NCI-H69 (cell line): Measurements from ENCODE around the gene ZMYND10.

Experiments
- DNase-seq: peaks from one replicate; lab custom pipeline; 2025; lab: John Stamatoyannopoulos, UW

The ZMYND10 gene

DNA sequence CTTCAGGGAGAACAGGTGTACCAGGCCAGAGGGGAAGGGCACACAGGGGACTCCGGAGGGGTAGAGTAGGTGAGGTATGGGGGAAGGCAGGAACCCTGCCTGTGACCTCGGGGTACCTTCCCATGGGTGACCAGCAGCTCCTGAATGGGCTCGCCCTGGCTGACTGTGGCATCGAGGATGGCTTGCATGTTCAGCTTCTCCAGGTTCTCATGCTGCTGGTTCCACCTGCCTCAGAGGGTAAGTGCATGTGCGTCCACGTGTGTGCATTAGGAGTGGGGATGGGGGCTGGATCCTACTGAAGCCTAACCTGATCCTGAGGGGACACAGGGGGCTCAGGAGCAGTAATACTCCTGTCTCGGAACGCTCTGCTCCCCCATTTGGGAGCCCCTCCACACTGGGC, 524 bp downstream of the ZMYND10 start:
- DNase-seq = no peak

DNA sequence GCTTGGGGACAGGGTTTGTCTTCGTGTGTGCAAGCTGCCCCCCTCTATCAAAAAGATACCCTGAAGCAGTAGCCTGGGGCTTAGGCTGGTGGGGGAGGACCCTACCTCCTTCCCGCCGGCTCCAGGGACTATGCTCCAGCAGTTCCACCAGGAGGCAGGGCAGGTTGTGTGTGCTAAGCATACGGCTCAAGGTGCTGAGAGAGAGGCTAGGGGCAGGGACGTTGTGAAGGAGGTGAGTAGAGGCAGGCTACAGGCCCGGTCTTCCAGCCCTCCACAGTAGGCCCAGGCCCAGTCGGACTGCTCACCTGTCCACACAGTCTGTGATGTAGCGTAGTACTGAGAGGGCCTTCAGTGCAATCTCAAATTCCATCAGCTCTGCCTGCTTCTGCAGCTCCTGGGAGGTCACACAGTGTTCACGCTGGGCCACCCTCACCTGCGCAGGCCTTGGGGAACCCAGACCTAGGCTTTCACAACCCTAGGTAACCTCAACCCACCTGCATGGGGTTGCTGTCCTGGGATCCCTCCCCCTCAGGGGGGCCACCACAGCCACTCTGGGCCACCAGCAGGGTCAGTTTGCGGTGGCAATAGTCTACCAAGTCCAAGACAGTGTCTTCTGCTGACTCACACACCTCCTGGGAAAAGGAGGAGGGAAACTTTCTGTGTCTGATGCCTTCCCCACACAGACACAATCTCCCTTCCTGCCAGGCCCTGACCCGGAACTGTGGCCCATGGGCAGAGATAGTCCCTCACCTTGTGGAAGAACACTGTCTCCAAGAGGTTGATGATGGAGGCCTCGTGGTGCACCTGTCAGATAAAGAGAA, 2.5 kb downstream of the ZMYND10 start:
- DNase-seq = no peak

DNA sequence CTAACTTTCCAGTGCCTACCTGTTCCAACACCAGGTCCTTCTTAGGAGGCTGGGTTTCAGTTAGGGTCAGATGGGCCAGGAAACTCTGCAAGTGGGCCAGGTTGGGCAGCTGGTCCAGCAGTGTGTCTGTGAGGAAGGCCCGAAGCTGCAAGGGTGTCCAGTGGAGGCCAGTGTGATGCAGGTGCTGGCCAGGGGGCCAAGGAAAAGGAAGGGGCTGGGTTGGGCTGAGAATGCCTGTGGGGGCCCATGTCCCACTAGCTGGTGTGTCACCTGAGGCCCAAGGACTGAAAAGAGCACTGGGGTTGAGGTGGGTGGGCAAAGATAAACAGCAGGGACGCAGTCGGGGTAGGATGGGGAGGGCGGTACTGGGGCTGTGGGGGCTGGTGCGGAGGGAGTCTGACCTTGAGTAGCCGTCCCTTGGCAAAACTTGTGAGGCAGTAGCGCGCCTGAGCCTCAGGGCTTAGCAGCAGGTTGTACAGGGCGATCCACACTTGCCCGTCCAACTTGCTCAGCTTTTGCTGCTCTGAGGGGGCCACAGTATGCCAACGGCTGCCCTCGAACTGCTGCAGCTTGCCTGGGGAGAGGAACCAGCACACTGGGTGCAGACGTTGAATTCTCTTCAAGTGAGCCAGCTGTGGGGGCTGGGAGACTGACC, 3.4 kb downstream of the ZMYND10 start:
- no peak for DNase-seq

DNA sequence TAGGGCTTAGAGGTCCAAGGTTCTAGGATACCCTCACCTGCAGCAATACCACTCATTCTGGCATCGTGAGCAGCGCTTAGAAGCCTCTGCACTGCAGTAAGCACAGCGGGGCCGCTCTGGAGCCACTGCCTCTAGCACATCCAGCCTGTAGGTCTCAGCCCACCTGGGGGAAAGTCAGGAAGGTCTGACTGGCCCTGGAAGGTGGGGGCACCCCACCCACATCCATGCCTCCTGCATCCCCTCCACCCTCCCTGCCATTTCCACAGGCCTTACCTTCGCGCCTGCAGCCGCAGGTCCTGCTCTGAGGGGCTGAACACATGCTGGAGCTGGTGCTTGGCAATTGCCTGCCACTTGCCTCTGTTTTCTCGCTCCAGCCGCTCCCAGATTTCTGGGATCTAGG, 4.0 kb downstream of the ZMYND10 start:
- no peak for DNase-seq

DNA sequence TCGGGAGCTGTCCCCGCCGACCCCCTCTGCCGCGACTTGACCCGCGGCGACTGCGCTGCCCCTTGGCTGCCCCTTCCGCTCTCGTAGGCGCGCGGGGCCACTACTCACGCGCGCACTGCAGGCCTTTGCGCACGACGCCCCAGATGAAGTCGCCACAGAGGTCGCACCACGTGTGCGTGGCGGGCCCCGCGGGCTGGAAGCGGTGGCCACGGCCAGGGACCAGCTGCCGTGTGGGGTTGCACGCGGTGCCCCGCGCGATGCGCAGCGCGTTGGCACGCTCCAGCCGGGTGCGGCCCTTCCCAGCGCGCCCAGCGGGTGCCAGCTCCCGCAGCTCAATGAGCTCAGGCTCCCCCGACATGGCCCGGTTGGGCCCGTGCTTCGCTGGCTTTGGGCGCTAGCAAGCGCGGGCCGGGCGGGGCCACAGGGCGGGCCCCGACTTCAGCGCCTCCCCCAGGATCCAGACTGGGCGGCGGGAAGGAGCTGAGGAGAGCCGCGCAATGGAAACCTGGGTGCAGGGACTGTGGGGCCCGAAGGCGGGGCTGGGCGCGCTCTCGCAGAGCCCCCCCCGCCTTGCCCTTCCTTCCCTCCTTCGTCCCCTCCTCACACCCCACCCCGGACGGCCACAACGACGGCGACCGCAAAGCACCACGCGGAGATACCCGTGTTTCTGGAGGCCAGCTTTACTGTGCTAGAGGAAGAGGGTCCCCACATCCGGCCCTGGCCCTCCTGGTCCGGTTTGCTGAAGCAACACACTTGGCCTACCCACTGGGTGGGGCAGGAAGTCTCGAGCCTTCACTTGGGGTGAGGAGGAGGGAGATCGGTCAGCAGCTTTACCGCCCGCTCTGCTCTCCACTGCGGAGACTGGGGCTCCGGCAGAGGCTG, 4.8 kb downstream of the ZMYND10 start, which contains the start of gene RASSF1:
Gene RASSF1, minus strand, starts transcription at position 389 of the 882 bp plus-strand sequence. Its CDS starts 31 bp downstream, at position 358.
- DNase-seq = no peak

DNA sequence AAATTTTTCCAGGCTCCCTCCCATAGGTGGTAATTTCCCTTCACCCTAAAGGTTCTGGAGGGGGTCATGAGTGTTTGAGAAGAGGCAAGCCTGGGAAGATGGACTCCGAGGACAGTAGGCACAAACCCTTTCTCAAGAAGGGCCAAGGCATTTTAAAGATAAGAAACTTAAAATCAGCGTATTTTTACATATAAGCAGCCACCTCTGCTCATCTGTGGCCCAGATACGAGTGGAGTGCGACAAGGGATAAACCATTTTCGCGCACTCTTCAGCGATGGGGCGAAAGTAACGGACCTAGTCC, 5.4 kb downstream of the ZMYND10 start:
- no peak for DNase-seq

DNA sequence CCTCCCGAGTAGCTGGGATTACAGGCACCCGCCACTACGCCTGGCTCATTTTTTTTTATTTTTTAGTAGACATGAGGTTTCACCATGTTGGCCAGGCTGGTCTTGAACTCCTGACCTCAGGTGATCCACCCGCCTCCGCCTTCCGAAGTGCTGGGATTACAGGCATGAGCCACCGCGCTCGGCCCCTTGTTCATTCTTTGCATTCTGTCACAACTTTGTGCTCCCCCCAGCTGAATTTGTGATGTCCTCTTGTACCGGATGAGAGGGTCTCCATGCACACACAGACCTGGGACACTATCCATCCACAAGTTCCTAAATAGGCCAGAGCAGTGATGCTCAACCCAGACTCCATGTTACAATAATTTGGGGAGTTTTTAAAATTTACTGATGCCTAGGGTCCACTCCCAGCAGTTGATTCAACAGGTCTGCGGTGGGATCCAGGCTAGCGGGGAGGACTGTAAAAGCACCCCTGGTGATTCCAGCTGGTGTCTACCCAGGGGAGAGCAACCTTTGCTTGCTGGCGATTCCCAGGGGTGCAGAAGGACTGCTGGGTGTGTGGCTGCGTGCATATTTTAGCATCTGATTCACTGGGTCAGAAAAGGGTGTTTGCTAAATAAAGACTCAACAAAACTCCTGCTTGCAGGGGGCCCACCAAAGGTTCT, 5.9 kb downstream of the ZMYND10 start:
- DNase-seq = no peak

DNA sequence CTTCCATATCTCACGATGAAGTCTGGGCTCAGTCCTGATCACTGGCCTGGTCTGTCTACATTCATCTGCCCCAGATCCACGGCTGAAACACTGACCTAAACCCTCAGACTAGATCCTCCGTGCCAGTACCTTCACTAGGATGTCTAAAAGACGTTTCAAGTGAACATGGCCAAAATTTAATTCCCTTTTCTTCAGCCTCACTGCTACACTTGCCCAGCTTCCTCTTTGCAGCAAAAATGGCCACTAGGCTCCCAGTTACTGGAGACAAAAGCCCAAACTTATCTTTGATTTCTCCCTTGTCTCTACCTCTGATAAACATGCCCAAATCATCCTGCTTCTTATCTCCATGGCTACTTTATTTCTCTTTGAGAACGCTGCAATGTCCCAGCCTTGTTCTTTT, 6.6 kb downstream of the ZMYND10 start:
- DNase-seq = no peak

DNA sequence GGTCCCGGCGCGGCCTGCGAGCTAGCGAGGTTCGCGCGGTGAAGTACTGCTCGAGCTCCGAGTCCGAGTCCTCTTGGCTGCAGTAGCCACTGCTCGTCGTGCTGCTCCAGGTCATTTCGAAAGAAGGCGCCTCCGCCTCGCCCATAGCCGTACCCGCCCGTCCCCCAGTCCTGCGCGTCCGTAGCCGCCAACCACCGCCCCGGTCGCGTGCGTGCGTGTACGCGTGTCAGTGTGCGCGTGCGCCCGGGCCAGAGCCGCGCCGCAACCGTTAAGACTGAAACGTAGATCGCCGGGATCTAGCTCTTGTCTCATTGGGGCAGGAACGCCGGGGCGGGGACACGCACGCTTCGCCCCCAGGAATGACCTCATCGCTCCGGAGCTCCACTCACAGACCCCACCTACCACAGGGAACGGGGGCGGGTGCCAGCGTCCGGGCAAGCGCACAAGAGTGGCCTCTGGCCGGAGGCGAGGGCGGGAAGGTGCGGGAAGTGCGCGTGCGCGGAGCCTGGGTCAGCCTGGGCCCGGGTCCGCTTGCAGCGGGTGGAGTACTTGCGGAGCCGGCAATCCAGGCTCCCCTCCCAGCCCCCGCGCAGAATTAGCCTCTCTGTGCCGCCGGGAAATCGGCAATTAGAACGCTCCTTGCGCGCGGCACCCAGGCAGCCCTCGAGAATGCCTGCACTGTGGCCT, 8.2 kb downstream of the ZMYND10 start:
- DNase-seq = peak; percentile 98

DNA sequence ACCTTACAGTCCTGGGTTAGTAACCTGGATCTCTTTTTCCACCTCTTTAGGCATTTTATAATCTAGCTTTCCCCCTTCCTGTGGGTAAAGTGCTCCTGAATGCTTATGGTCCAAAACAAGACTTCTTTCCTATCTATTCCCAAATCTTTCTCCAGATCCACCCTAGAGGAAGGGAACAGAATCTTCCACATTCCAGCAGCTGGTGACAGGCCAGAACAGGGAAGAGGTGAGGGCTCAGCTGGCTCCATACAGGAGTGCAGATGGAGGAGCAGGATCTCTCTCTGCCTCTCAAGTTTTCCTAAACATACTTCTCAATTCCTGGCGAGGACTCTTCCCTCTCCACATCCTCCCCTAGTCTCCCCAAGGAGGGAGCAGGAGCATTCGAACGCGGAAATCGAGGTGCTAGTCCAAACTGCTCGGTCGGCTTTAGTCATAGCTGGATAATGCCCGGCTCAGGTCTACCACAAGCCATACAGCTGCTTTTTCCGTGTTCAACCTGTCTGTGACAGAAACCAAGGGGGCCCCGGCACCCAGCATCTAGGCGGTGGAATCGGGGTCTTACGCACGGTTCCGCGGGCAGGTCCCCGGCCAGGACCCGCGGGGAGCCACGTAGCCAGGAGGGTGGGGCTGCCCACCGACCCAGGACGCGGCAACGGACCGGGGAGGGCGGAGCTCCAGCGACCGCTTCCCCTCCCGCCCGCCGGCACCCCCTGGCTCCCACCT, 8.9 kb downstream of the ZMYND10 start:
- peak; percentile 40 for DNase-seq

DNA sequence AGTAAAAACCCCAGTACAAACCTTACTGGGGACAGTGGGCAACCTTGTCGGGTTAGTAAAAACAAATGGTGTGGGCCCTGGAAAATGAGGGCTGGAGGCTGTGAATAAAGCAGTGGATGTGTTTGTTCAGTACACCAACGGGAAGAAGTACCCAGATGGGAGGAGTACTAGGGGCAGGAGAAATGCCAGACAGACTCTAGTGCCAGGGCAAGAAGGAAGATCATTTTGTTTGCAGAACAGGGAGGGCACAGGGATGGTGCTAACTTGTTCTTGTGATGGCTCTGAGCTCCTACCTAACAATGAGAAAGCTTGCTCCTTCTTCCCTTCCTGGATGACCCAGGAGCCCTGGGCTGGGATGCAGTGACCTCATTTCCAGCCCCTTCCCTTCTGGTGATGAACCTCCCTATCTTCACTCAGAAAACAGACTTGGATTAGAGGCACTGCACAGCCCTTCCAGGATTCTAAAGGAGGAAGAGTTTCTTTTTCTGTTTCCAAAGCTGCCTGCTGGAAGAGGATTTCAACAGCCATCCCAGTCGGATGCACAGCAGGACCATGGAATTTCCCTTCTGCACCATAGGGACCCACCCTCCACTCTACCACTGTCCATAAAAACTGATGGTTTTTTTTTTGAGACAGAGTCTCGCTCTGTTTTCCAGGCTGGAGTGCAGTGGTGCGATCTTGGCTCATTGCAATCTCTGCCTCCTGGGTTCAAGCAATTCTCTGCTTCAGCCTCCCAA, 11.0 kb downstream of the ZMYND10 start:
- no peak for DNase-seq

DNA sequence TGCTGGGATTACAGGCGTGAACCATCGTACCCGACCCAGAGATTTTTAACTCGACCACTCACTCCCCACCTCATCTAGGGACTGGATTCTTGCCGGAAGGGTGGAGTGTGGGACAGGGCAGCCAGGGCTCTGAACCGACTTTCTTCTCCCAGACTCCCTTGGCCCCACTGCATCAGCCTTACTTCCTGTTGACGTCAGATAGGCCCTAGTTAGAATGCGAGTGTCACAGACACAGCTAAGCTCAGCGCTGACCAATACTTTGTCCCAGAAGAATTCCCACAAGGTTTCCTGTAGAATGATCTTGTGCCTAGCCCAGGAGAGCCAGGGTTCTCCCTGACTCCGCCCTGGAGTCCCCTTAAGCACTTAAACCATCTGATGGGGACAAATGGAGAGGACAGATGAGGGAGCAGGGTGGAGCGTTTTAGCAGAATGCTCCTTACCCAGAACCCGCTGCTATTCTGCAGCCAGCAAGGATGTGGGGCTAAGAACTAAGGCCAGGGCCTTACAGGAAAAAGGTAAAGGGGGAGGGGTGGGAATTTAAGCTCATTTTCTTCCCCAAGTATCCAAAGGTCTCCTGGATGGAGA, 11.7 kb downstream of the ZMYND10 start:
- DNase-seq = no peak

DNA sequence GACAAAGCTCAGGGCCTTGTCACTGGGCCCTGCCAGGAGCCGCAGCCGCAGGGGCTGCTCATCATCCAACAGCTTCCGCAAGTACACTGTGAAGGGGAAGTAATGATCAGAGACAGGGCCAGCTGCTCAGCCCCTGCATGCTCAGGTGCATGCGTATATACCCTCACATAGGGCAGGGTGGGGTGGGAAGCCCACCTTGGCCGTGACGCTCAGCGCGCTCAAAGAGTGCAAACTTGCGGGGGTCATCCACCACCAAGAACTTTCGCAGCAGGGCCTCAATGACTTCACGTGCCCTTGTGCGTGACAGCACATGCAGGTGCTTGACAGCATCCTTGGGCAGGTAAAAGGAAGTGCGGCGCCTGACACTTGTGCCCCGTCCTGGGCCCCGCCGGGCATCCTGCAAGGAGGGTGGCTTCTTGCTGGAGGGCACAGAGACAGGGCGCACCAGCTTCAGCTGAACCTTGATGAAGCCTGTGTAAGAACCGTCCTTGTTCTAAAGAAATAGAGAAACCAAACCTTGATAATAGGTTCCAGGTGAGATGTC, 14.1 kb downstream of the ZMYND10 start:
- no peak for DNase-seq

DNA sequence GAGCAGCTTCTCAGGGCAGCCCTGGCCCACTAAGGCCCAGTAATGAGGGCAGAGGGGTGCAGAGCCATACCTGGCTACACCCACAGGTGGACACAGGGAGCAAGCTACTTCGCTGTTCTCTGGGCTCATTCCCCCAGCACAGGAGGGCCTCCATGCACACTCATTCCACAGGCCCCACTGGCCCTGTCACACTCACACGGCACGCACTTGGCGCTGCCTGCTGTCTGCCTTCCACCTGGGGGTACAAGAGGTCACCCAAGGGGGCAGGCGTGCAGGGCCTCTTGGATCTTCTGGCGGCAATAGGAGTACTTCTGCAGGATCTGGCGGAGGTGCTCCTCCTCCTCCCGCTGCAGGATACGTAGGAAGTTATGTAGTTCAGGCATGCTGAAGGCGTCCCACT, 15.2 kb downstream of the ZMYND10 start:
- DNase-seq = no peak

DNA sequence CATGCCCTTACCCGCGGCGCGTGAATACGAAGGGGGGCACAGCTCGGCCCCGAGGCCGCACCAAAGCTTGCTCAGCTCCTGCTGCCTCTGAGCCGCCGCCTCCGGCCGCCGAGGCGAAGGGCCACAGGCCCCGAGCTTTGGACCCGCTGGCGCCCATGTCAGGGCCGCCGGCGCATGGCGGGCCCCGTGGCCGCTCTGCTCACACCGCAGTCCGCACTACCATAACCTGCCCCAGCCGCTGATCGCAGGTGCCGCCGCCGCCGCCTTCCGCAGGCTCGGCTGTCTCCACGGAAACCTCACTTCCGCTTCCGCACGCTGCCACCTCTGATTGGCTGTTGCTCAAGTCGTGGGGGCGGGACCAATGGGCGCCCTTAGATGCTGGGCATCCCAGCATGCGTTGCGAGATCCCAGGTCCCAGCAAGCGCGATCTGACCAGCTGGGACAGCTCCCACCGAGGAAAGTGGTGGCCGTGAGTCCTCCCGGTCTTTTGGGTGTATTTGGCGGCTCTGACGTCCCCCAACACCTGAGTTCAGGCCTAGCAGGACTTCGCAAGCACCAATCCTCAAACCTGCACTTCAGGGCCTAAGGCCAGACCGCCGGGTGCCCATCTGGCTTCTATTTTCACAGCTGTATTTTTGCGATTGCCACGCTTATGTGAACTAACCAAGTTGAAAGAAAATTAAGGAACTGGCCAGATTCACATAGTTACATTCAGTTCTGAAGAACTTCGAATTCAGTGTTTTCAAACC, 17.4 kb downstream of the ZMYND10 start, which contains the start of gene TUSC2:
Gene TUSC2, minus strand, starts transcription at position 281 of the 749 bp plus-strand sequence. Its CDS starts 124 bp downstream, at position 157.
- peak; percentile 96 for DNase-seq

DNA sequence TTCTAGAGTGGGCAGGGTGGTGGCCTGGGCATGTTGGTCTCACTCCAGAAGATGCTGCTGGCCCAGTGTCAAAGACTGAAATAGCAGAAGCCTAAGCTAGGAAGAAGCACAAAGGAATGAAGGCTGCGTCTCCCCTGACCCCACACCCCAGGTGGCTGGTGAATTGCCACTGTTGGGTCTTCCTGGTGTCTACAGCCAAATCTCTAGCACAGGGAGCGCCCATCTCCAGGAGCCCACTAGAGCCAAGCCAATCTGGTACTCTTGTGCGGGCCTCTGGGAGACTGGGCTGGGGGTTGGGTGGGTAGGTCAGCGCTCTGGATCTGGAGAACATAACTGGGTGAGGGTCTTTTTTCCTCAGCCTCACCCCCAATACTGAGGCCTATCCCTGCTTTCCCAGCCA, 18.4 kb downstream of the ZMYND10 start:
- no peak for DNase-seq

DNA sequence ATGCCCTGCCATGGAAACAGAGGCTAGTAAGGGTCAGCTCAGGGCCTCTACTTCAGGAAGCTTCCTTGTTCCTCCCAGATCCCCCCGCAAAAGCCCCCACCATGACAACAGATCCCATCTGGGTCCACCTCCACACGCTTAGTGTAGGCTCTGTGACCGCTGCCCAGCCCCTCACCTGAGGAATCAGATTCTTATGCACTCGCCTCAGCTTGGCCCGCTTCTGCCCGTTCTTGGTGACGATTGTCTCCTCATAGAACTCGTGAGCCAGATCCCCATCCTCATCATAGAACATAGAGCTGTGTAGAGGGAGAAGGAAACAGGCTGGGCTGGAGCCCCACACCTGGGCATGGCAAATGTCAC, 19.4 kb downstream of the ZMYND10 start:
- DNase-seq = no peak

DNA sequence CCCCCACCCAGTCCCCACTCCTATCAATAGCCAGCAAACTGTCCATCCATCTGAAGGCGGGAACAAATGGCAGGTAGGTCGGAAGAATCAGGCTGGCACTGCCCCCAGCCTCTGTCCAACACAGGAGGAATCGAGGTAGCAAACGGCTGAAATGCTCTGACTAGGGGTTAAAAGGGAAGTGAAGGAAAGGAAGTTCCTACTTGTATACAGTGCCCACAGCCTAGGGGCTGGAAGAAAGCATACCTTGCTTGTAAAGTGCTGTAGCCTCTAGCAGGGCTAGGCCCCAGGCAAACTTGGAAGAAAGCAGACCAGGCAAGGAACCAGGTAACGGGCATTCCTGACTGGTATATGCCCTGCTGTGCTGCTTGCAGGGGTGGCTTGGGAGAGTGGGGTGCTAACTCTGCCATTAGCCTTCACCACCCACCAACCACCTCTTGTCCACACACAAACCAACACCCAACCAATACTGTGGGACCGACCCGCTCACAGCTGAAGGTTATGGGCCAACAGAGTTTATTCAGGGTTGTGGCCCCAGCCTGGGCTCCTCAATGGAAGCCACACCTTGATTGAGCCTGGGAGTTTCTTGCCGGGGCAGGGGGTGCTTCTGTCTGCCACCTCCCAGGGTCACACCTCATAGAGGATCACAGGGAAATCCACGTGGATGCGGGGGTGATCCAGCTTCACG, 19.9 kb downstream of the ZMYND10 start:
- no peak for DNase-seq
